Activated T-cell treated with anti-CD3 and anti-CD28 coated beads, Interleukin-2, amount 50 U/mL, for 24 hours (primary cell): ENCODE results near the gene ADPRHL1.

Experiments used
- DNase-seq: peaks from one replicate; pipeline ENCODE4 v3.0.0-alpha.2; 2020
- H3K27ac Mint-ChIP-seq: 2 replicates; pipeline ENCODE4 v1.8.0; 2020; ENCODE audit warnings: mild to moderate bottlenecking, mixed read lengths
- H3K27me3 Mint-ChIP-seq: 2 replicates; pipeline ENCODE4 v1.8.0; 2020; ENCODE audit warnings: mixed read lengths
- H3K36me3 Mint-ChIP-seq: 2 replicates; pipeline ENCODE4 v1.8.0; 2020; ENCODE audit warnings: low read depth, mixed read lengths
- H3K4me1 Mint-ChIP-seq: 2 replicates; pipeline ENCODE4 v1.8.0; 2020; ENCODE audit warnings: low read depth, mixed read lengths
- H3K4me3 Mint-ChIP-seq: 2 replicates; pipeline ENCODE4 v1.8.0; 2020; ENCODE audit warnings: mild to moderate bottlenecking, moderate library complexity, mixed read lengths
- H3K9me3 Mint-ChIP-seq: 2 replicates; pipeline ENCODE4 v1.8.0; 2020; ENCODE audit warnings: mixed read lengths

ADPRHL1 gene

DNA sequence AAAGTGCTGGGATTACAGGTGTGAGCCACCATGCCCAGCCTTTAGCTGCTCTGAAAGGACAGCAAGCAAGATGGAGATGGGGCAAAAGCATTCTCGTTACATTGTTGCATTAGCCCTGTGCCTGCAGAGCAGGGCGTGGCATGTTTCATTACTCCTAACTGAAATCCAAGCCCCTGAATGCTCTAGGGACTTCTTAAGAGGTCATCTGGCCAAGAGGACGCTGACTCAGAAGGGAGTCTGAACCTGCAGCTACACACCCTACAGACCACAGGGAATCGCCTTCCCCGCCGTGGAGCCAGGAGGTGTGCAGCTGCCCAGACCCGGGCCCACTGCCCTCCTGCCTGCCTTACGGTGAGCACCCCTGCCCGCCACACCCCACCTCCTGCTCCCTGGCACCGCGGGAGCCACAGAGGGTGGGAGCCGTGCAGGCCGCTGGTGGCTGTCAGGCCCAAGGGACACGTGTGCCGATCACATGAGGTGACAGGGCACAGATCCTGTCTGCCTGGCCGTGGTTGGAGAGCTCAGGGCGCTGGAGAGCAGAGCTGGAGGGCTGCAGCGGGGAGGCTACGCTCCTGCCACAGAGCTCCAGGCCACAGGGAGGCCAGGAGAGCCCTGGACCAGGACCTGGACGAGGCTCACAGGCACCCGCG, 27.2 kb downstream of the ADPRHL1 start:
- Mint-ChIP-seq H3K4me1 (no peaks in the 10 kb centered on the region), H3K9me3 (no peaks in the 10 kb centered on the region), H3K36me3 (no peaks in the 10 kb centered on the region), H3K27me3 (no peaks in the 10 kb centered on the region), H3K4me3 (no peak overlapping the region), H3K27ac (no peak overlapping the region)
- no peak for DNase-seq

DNA sequence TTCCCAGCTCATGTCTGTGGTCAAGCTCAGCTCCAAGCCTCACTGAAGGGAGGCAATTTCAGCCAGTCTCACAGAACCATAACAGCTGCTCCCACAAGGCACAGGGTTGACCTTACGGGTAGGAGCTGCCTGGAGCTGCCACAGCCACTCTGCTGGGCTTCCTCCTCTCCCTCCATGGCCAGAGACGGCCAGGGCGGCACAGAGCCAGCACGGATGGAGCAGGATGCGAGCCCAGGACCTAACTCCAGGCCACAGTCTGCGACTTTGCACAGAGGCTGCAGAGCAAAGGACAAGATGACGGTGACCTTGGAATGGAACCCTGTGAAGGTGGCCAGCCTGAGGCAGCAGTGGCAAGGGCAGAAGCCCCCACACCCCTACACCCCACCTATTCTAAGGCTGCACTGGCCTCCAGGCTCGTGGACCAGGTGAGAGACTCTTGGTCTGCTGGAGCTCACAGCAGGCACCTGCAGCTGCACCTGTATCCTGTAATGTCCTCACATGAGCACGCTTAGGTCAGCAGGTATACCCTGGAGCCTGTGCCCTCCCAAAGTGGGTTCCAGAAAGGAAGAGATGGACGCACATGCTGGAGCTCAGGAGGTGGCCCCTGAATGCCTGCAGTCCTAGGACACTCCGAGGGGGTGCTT, 29.6 kb downstream of the ADPRHL1 start:
- peaks cover 10% of the 10 kb centered on the region for H3K27me3 Mint-ChIP-seq
- no peak for DNase-seq
- no peaks in the 10 kb centered on the region for H3K9me3 Mint-ChIP-seq
- H3K27ac Mint-ChIP-seq, result no peak overlapping the region
- no peak overlapping the region for H3K4me3 Mint-ChIP-seq
- H3K4me1 Mint-ChIP-seq, result no peaks in the 10 kb centered on the region
- no peaks in the 10 kb centered on the region for H3K36me3 Mint-ChIP-seq

DNA sequence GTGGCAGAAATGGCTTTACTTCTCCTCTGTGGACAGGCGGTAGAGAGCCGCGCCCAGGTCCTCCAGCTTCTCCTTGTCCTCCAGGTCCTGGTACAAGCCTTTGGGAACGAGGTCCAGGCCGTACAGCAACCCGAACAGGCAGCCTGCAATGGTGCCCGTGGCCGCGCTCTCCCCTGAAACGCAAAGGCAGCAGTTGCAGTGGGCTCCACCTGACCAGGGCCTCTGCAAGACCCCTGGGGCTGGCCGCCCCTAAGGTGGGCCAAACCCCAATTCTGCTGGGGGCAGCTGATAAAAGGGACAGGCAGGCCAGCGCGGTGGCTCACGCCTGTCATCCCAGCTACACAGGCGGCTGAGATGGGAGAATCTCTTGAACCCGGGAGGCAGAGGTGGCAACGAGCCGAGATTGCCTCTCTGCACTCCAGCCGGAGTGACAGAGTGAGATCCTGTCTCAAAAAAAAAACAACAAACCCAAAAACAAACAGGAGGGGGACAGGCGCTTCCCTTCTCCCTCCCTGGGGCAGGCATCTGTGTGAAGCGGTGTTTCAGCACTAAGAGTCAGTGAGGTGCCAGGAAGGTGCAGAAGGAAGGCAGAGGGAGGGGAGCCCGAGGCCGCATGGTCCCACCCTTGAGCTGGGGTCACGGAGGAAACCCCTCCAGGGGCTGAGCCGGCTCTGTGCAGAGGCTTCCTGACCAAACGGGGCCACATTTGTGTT, 30.3 kb downstream of the ADPRHL1 start:
- H3K9me3 Mint-ChIP-seq, result no peaks in the 10 kb centered on the region
- H3K36me3 Mint-ChIP-seq, result no peaks in the 10 kb centered on the region
- H3K27me3 Mint-ChIP-seq, result peaks cover 10% of the 10 kb centered on the region
- DNase-seq, result no peak
- no peak overlapping the region for H3K27ac Mint-ChIP-seq
- no peak overlapping the region for H3K4me3 Mint-ChIP-seq
- H3K4me1 Mint-ChIP-seq, result no peaks in the 10 kb centered on the region

DNA sequence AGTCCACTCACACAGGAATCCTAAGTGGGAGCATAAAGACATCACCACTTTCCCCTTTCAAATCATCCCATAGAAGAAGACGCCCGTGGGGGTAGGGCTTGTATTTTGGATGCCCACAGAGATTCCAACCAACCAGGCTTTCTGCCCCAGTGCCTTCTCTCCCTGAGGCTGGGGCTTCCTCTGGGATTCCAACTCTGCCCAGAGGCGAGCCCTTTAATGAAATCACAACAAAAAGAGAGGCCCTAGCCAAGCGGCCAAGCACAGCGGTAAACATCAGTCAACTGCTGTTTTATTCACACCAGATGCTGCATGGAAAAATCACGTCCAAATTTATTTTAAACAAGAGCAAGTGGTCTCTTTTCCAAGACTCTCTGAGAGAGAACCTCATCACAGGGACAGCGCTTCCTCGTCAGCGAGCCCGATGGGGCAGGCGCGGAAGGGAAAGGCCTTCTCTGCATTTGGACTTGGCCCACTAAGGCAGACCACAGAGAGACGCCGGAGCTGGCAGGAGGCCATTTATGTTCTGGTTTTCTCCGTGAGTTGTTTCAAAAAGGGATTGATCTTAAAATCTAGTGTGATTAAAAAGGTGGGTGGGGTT, 31.5 kb downstream of the ADPRHL1 start:
- no peak for DNase-seq
- H3K4me3 Mint-ChIP-seq, result no peak overlapping the region
- H3K27ac Mint-ChIP-seq, result no peak overlapping the region
- no peaks in the 10 kb centered on the region for H3K9me3 Mint-ChIP-seq
- peaks cover 11% of the 10 kb centered on the region for H3K27me3 Mint-ChIP-seq
- no peaks in the 10 kb centered on the region for H3K36me3 Mint-ChIP-seq
- H3K4me1 Mint-ChIP-seq, result no peaks in the 10 kb centered on the region

DNA sequence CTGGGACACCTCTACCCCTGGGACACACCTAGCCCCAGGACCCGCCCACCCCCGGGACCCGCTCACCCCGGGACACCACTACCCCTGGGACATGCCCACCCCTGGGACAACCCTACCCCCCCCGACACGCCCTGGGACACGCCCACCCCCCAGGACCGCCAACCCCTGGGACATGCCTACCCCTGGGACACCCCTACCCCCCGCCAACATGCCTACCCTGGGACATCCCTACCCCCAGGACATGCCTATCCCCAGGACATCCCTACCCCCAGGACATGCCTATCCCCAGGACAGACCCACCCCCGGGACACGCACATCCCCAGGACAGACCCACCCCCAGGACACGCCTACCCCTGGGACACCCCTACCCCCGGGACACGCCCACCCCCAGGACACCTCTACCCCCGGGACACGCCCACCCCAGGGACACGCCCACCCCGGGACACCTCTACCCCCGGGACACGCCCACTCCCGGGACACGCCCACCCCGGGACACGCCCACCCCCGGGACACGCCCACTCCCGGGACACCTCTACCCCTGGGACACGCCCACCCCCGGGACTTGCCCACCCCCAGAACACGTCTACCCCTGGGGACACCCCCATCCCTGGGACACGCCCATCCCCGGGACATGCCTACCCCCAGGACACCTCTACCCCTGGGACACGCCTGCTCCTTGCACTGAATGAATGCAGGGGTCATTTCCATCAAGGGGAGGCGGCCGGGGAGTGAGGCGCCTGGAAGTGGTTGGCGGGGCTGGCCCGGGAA, 32.3 kb downstream of the ADPRHL1 start:
- Mint-ChIP-seq H3K36me3 (no peaks in the 10 kb centered on the region), H3K4me1 (no peaks in the 10 kb centered on the region), H3K4me3 (no peak overlapping the region), H3K9me3 (no peaks in the 10 kb centered on the region), H3K27me3 (peaks cover 14% of the 10 kb centered on the region), H3K27ac (no peak overlapping the region)
- DNase-seq, result no peak

DNA sequence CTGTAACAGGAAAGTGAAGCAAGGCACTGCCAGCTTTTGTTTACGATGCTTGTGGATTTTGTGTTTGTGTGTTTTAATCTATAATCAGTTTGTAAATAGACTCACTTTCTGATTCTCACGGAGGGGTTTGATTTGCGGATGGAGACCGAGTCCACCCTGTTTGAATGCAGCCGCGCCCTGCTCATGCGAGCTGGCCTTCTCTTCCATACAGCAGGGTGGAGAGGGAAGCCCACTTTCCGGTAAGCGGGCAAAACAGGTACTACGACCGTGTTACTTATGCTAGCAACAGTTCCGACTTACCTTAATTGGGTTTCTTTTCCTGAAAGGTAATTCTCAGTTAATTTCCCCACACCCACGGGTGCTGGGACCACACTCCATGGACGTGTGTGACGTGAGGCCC, 33.1 kb downstream of the ADPRHL1 start:
- Mint-ChIP-seq H3K4me1 (no peaks in the 10 kb centered on the region), H3K27me3 (peaks cover 14% of the 10 kb centered on the region), H3K9me3 (no peaks in the 10 kb centered on the region), H3K4me3 (no peak overlapping the region), H3K36me3 (no peaks in the 10 kb centered on the region), H3K27ac (no peak overlapping the region)
- no peak for DNase-seq

DNA sequence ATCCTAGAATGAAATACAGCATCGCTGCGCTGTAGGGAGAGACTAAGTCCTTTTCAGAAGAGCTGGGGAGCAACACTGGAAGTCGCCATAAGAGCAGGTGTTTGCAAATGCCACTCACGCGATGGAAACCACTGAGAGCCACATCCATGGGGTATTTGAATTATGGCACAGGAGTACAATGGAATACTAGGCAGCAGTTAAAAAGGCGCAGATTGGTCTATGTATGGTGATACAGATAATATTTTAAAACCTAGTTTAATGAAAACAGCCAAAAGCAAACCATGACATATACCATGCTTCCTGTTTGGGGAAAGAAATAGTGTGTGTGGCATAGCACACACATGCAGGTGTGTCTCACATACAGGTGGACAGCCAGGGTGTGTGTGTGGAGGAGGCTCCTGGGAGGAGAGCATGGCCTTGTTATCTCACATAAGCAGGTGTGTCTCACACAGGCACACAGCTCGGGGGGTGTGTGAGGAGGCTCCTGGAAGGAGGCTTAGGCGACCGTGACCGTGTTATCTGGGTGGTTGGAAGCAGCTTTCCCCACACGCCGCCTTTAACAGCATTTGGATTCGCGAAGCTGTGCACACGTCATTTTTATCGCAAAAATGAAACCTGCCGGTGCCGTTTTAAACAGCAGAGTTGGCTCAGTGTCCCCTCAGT, 33.6 kb downstream of the ADPRHL1 start:
- Mint-ChIP-seq H3K27ac (no peak overlapping the region), H3K27me3 (peaks cover 14% of the 10 kb centered on the region), H3K9me3 (no peaks in the 10 kb centered on the region), H3K4me1 (no peaks in the 10 kb centered on the region), H3K36me3 (no peaks in the 10 kb centered on the region), H3K4me3 (no peak overlapping the region)
- no peak for DNase-seq

DNA sequence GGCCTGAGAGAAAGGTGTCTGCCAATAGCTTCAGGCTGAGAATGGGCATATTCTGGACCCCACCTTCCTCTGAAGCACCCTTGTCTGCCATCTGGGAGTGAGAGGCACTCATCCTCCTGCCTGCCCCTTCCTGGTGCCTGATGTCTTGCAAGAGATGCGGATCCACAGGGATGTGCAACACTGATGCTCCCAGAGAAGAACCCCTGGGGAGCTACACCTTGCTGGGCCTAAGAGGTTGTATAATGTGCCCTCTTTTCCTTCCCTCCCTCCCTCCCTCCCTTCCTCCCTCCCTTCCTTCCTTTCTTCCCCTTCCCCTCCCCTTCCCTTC, 34.6 kb downstream of the ADPRHL1 start:
- no peak for DNase-seq
- peaks cover 14% of the 10 kb centered on the region for H3K27me3 Mint-ChIP-seq
- no peaks in the 10 kb centered on the region for H3K36me3 Mint-ChIP-seq
- H3K4me1 Mint-ChIP-seq, result no peaks in the 10 kb centered on the region
- H3K9me3 Mint-ChIP-seq, result no peaks in the 10 kb centered on the region
- H3K4me3 Mint-ChIP-seq, result no peak overlapping the region
- H3K27ac Mint-ChIP-seq, result no peak overlapping the region

DNA sequence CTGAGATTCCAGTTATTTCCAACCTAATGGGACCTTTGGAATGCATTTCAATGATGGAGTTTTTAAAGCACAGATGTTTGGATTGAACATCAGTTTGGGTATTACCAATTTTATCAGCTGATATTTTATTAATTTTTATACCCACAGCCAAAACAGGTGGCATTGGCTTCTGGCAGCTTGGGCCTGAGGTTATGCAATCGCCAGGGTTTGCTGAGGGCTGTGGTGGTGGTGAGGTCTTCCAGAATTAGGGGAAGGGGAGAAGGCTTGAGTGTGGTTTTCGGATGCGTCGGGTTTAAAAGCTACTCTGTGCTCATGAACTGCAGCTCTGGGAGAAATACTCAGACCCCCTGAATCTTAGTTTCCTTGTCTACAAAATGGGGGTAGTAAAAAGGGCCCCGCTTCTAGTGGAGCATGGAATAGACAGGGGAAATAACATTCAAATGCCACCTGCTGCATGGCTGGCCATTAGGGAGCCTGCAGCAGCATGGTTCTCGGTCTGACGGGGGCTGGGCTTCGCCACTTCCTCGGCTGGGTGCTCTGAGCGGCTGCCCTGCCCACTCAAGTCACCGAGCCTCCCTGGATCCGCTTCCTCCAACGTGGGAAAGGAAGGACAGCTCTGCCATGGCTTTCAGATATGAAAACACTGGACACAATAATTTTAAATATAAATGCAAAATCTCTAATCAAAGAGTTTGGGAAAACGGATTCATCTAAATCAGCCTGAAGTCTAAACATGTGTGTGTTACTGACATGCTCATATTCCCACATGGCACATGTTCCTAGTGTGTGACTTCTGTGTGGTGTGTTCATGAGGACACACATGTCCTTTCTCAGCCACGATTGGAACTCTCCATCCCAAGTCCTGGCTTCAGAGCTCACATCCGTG, 35.2 kb downstream of the ADPRHL1 start:
- H3K27ac Mint-ChIP-seq, result no peak overlapping the region
- no peaks in the 10 kb centered on the region for H3K36me3 Mint-ChIP-seq
- H3K4me3 Mint-ChIP-seq, result no peak overlapping the region

DNA sequence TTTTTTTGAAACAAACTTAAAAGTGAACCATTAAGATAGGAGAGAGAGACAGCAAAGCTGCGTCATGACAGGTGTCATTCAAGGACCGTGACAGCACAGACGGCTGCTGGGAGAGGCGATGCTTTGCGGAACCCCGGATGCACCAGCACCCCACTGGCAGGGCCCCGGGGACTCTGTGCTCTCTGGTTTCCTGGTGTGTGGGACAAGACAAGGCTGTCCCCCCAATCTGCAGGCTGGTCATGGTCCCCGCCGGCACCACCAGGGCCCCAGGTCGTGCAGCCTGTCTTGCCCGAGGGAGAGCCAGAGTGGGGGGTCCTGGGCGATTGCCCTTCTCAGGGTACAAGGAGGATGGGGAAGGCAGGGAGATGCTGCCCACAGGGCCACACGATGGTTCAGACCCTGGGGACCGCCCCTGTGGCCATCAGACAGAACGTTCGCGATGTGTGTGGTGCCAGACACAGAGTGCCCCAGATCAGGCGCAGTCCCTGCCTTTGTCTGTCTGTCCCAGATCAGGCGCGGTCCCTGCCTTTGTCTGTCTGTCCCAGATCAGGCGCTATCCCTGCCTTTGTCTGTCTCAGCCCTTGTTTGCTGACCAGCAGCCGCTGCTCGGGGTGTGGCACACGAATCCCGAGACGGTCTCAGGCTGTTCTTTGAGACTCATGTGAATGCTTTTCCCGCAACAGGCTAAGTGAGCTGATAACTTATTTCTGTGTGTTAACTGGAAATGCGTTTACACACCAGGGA, 36.1 kb downstream of the ADPRHL1 start:
- no peak overlapping the region for H3K4me3 Mint-ChIP-seq
- H3K36me3 Mint-ChIP-seq, result no peaks in the 10 kb centered on the region
- H3K4me1 Mint-ChIP-seq, result no peaks in the 10 kb centered on the region
- peaks cover 2% of the 10 kb centered on the region for H3K9me3 Mint-ChIP-seq
- no peak for DNase-seq
- H3K27me3 Mint-ChIP-seq, result peaks cover 14% of the 10 kb centered on the region
- no peak overlapping the region for H3K27ac Mint-ChIP-seq

More for the DNA sequence above, 35.2 kb downstream of the ADPRHL1 start:
- peaks cover 14% of the 10 kb centered on the region for H3K27me3 Mint-ChIP-seq
- DNase-seq, result no peak
- H3K9me3 Mint-ChIP-seq, result peaks cover 1% of the 10 kb centered on the region
- H3K4me1 Mint-ChIP-seq, result no peaks in the 10 kb centered on the region

DNA sequence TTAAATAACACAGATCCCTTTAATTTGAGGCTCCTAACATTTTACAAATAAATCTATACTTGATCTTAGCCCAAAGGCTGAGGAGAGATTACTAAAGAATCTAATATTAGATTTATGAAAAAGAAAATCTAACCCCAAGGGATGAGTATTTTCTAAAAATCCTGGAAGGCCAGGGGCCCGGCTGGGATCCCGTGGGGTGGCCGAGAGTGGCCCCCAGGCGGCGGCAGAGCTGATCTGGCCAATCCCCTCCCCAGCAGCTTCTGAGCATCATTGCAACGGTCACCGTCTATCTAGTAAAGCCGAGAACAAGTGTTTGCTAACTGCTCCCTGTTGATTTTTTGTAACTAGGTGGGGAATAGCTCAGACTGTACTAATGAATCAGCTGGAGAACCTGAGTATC, 37.5 kb downstream of the ADPRHL1 start:
- peaks cover 2% of the 10 kb centered on the region for H3K9me3 Mint-ChIP-seq
- no peak overlapping the region for H3K27ac Mint-ChIP-seq
- no peak overlapping the region for H3K4me3 Mint-ChIP-seq
- no peaks in the 10 kb centered on the region for H3K4me1 Mint-ChIP-seq
- H3K27me3 Mint-ChIP-seq, result peaks cover 14% of the 10 kb centered on the region
- DNase-seq, result no peak
- H3K36me3 Mint-ChIP-seq, result no peaks in the 10 kb centered on the region

DNA sequence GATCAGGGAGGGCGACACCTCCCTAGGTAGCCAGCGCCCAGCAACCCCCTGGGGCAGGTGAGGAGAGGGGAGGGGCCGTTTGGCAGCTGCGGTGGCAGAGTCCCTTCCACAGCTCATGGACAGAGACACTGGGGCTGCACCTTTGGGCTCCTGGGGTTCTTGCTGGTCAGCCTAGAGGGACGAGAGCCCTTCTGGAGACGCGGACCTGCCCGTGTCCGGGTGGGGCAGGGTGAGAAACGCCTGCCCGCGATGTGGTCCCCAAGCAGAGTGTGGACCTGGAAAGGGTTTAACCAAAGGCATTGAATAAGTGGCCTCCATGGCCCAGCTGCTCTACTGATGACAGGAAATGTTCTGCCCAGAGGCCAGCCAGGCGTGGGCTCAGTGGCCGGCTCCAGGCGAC, 38.3 kb downstream of the ADPRHL1 start:
- no peak for DNase-seq
- Mint-ChIP-seq H3K27ac (no peak overlapping the region), H3K9me3 (peaks cover 2% of the 10 kb centered on the region), H3K27me3 (peaks cover 11% of the 10 kb centered on the region), H3K4me3 (no peak overlapping the region), H3K36me3 (no peaks in the 10 kb centered on the region), H3K4me1 (no peaks in the 10 kb centered on the region)

DNA sequence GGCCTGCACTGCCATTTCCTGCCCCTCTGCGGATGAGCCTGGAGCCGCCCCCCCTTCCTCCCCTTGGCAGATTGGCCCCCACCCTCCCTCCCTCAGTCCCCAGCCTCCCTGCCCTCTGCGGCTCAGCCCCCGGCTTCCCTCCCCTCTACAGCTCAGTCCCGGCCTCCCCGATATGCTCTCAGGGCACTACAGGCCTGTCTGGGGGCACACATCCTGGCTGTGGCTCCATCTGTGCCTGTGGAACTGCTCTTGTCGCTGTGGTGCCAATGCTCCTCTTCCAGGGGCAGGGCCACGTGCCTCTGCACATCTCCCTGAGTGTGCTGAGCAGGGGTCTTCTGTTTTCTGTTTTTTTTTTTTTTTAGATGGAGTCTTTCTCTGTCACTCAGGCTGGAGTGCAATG, 39.0 kb downstream of the ADPRHL1 start:
- peaks cover 2% of the 10 kb centered on the region for H3K9me3 Mint-ChIP-seq
- H3K27ac Mint-ChIP-seq, result no peak overlapping the region
- peaks cover 7% of the 10 kb centered on the region for H3K27me3 Mint-ChIP-seq
- no peak for DNase-seq
- no peak overlapping the region for H3K4me3 Mint-ChIP-seq
- no peaks in the 10 kb centered on the region for H3K4me1 Mint-ChIP-seq
- H3K36me3 Mint-ChIP-seq, result no peaks in the 10 kb centered on the region
